ENCODE measurements around the gene IAPP. TPM values are rescaled to one million over a fixed set of nuclear protein-coding genes. Genes with fewer than 3 reads are reported as not detected.
"Not testable (repeated sequence)": the region's sequence is repeated elsewhere in the genome, so short reads cannot be mapped to it uniquely, and the experiment has no call there.

IAPP gene
- total and polyA plus RNA-seq, 9 donors: not detected

DNA sequence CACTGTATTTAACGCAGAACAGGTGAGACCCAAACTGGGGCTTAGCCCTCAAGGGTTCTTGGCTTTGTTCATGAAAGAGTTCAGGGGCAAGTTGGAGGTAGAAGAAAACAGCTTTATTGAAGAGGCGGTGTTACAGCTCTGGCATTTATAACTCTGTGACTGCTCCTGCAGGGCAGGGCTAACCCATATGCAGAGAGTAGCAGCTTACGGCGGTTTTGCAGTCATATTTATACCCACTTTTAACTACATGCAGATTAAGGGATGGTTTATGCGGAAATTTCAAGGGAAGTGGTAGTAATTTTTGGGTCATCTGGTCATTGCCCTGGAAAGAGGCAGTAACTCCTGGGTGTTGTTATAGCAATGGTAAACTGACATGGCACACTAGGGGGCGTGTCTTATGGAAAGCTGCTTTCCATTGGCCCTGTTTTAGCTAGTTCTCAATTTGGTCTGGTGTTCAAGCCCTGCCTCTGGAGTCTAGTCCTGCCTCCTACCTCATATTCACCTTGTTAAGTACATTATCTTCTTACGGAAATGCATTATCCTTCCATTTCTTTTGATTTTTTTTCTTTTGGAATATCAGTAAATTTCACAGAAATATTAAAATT, 1.8 kb upstream of the IAPP start:
- Histone ChIP-seq H3K4me1 (ENCODE audit: control insufficient read depth, insufficient read depth, low read length) (no peaks in the 10 kb centered on the region), H3K9me3 (replicated peaks; ENCODE audit: control insufficient read depth, low read depth, low read length) (no peaks in the 10 kb centered on the region), H3K36me3 (ENCODE audit: control insufficient read depth, insufficient read depth, low read length) (no peaks in the 10 kb centered on the region), H3K27ac (ENCODE audit: low read length) (no peak overlapping the region), H3K4me3 (ENCODE audit: low read length) (no peak overlapping the region), H3K27me3 (ENCODE audit: control insufficient read depth, insufficient read depth, low read length) (no peaks in the 10 kb centered on the region)
- DNase-seq: no peak
- WGBS (ENCODE audit: insufficient coverage): no CpG with 5 or more reads among the region's 7 CpGs

DNA sequence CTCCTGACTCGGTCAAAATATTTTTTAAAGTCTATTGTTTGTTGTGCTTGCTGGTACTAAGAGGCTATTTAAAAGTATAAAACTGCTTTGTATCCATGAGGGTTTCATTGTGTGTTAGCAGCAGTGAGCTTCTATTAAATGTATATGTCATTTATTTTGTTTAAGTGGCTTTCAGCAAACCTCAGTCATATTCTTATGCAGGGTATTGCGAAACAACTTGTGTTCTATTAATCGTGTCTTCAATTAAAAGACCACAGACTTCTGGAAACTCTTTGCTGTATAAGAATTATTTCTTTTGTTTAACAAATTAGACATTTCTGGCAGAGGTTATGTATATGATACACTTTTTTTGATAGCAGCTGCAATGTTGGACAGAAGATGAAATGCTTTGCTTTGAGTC, 6.5 kb downstream of the IAPP start:
- WGBS (ENCODE audit: insufficient coverage): no CpG with 5 or more reads among the region's 3 CpGs

DNA sequence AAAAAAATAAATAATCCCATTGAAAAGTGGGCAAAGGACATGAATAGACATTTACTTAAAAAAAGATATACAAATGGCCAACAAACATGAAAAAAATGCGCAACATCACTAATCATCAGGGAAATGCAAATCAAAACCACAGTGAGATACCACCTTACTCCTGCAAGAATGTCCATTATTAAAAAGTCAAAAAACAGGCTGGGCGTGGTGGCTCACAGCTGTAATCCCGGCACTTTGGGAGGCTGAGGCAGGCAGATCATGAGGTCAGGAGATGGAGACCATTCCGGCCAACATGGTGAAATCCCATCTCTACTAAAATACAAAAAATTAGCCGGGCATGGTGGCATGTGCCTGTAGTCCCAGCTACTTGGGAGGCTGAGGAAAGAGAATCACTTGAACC, 8.6 kb downstream of the IAPP start:
- DNase-seq; H3K4me1 ChIP-seq (ENCODE audit: control insufficient read depth, insufficient read depth, low read length); H3K36me3 ChIP-seq (ENCODE audit: control insufficient read depth, insufficient read depth, low read length); H3K4me3 ChIP-seq (ENCODE audit: low read length); H3K27ac ChIP-seq (ENCODE audit: low read length); H3K27me3 ChIP-seq (ENCODE audit: control insufficient read depth, insufficient read depth, low read length); H3K9me3 ChIP-seq (replicated peaks; ENCODE audit: control insufficient read depth, low read depth, low read length): not testable (repeated sequence)
- 100% methylated on average over 1 of the region's 5 CpGs for WGBS (ENCODE audit: insufficient coverage)

More for the DNA sequence above, 6.5 kb downstream of the IAPP start:
- Histone ChIP-seq H3K36me3 (ENCODE audit: control insufficient read depth, insufficient read depth, low read length) (no peaks in the 10 kb centered on the region), H3K27ac (ENCODE audit: low read length) (no peak overlapping the region), H3K27me3 (ENCODE audit: control insufficient read depth, insufficient read depth, low read length) (no peaks in the 10 kb centered on the region), H3K4me3 (ENCODE audit: low read length) (no peak overlapping the region), H3K9me3 (replicated peaks; ENCODE audit: control insufficient read depth, low read depth, low read length) (no peaks in the 10 kb centered on the region), H3K4me1 (ENCODE audit: control insufficient read depth, insufficient read depth, low read length) (no peaks in the 10 kb centered on the region)
- DNase-seq: no peak

- H3K27me3 ChIP-seq (ENCODE audit: control insufficient read depth, insufficient read depth, low read length): no peaks in the 10 kb centered on the region
- no peaks in the 10 kb centered on the region for H3K4me1 ChIP-seq (ENCODE audit: control insufficient read depth, insufficient read depth, low read length)
- H3K27ac ChIP-seq (ENCODE audit: low read length): no peak overlapping the region
- WGBS (ENCODE audit: insufficient coverage): no CpG with 5 or more reads among the region's 2 CpGs
- DNase-seq: no peak
- H3K4me3 ChIP-seq (ENCODE audit: low read length): no peak overlapping the region
- H3K36me3 ChIP-seq (ENCODE audit: control insufficient read depth, insufficient read depth, low read length): no peaks in the 10 kb centered on the region
- H3K9me3 ChIP-seq (replicated peaks; ENCODE audit: control insufficient read depth, low read depth, low read length): no peaks in the 10 kb centered on the region
These were observed 11.6 kb downstream of the IAPP start for GRCh38 chr12:21384261-21384660.

GRCh38 chr12:21387174-21387573, 14.5 kb downstream of the IAPP start:
- no peak overlapping the region for H3K27ac ChIP-seq (ENCODE audit: low read length)
- H3K9me3 ChIP-seq (replicated peaks; ENCODE audit: control insufficient read depth, low read depth, low read length): no peaks in the 10 kb centered on the region
- 93% methylated on average over 3 of the region's 3 CpGs for WGBS (ENCODE audit: insufficient coverage)
- no peaks in the 10 kb centered on the region for H3K4me1 ChIP-seq (ENCODE audit: control insufficient read depth, insufficient read depth, low read length)
- H3K27me3 ChIP-seq (ENCODE audit: control insufficient read depth, insufficient read depth, low read length): no peaks in the 10 kb centered on the region
- H3K36me3 ChIP-seq (ENCODE audit: control insufficient read depth, insufficient read depth, low read length): no peaks in the 10 kb centered on the region
- no peak for DNase-seq
- H3K4me3 ChIP-seq (ENCODE audit: low read length): no peak overlapping the region

DNA sequence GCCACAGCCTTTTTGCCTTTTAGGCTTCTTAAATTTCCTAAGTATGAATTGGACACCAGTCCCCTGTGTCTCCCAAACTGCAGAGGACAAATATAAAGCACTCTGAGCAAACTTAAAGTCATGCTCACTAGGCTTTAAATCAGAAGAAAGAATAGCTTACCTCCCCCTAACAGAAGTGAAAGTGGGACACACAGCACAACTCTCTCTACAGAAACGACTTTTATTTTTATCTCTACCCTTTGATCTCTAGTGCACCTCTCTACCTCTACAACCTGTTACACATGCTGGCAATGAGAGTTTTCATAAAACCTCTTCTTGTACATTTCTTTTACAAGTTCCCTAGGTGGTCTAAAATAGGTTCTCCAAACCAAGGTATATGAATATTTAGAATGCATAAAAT, 19.7 kb downstream of the IAPP start:
- Histone ChIP-seq H3K27me3 (ENCODE audit: control insufficient read depth, insufficient read depth, low read length) (no peaks in the 10 kb centered on the region), H3K9me3 (replicated peaks; ENCODE audit: control insufficient read depth, low read depth, low read length) (no peaks in the 10 kb centered on the region), H3K27ac (ENCODE audit: low read length) (no peak overlapping the region), H3K36me3 (ENCODE audit: control insufficient read depth, insufficient read depth, low read length) (no peaks in the 10 kb centered on the region), H3K4me3 (ENCODE audit: low read length) (no peak overlapping the region), H3K4me1 (ENCODE audit: control insufficient read depth, insufficient read depth, low read length) (no peaks in the 10 kb centered on the region)
- DNase-seq: no peak
- 29% methylated on average over 1 of the region's 1 CpG for WGBS (ENCODE audit: insufficient coverage)

DNA sequence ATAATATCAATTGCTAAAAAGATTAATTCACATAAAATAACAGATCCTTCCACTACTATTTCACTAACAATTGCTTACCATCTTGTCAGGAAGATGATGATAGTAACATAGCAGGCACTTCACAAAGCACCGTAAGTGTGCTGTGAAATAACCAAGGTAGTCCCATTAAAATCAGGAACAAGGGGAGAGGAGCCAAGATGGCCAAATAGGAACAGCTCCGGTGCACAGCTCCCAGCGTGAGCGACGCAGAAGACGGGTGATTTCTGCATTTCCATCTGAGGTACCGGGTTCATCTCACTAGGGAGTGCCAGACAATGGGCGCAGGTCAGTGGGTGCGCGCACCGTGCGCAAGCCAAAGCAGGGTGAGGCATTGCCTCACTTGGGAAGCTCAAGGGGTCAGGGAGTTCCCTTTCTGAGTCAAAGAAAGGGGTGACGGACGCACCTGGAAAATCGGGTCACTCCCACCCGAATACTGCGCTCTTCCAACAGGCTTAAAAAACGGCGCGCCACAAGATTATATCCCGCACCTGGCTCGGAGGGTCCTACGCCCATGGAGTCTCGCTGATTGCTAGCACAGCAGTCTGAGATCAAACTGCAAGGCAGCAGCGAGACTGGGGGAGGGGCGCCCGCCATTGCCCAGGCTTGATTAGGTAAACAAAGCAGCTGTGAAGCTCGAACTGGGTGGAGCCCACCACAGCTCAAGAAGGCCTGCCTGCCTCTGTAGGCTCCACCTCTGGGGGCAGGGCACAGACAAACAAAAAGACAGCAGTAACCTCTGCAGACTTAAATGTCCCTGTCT, 22.3 kb downstream of the IAPP start:
- H3K27ac ChIP-seq (ENCODE audit: low read length); H3K9me3 ChIP-seq (replicated peaks; ENCODE audit: control insufficient read depth, low read depth, low read length); H3K4me1 ChIP-seq (ENCODE audit: control insufficient read depth, insufficient read depth, low read length); DNase-seq; H3K36me3 ChIP-seq (ENCODE audit: control insufficient read depth, insufficient read depth, low read length); H3K27me3 ChIP-seq (ENCODE audit: control insufficient read depth, insufficient read depth, low read length); H3K4me3 ChIP-seq (ENCODE audit: low read length): not testable (repeated sequence)
- WGBS (ENCODE audit: insufficient coverage): 90% methylated on average over 20 of the region's 28 CpGs

GRCh38 chr12:21413369-21414277, 40.9 kb downstream of the IAPP start:
- Histone ChIP-seq H3K36me3 (ENCODE audit: control insufficient read depth, insufficient read depth, low read length) (no peaks in the 10 kb centered on the region), H3K27me3 (ENCODE audit: control insufficient read depth, insufficient read depth, low read length) (no peaks in the 10 kb centered on the region), H3K4me1 (ENCODE audit: control insufficient read depth, insufficient read depth, low read length) (no peaks in the 10 kb centered on the region), H3K9me3 (replicated peaks; ENCODE audit: control insufficient read depth, low read depth, low read length) (no peaks in the 10 kb centered on the region), H3K4me3 (ENCODE audit: low read length) (no peak overlapping the region), H3K27ac (ENCODE audit: low read length) (no peak overlapping the region)
- no peak for DNase-seq
- 85% methylated on average over 5 of the region's 16 CpGs for WGBS (ENCODE audit: insufficient coverage)

- no peaks in the 10 kb centered on the region for H3K9me3 ChIP-seq (replicated peaks; ENCODE audit: control insufficient read depth, low read depth, low read length)
- no peaks in the 10 kb centered on the region for H3K4me1 ChIP-seq (ENCODE audit: control insufficient read depth, insufficient read depth, low read length)
- no peak for DNase-seq
- no CpG with 5 or more reads among the region's 4 CpGs for WGBS (ENCODE audit: insufficient coverage)
- H3K27me3 ChIP-seq (ENCODE audit: control insufficient read depth, insufficient read depth, low read length): no peaks in the 10 kb centered on the region
- no peak overlapping the region for H3K27ac ChIP-seq (ENCODE audit: low read length)
- H3K36me3 ChIP-seq (ENCODE audit: control insufficient read depth, insufficient read depth, low read length): no peaks in the 10 kb centered on the region
- H3K4me3 ChIP-seq (ENCODE audit: low read length): no peak overlapping the region
These were observed 43.9 kb downstream of the IAPP start for GRCh38 chr12:21416511-21417121.

DNA sequence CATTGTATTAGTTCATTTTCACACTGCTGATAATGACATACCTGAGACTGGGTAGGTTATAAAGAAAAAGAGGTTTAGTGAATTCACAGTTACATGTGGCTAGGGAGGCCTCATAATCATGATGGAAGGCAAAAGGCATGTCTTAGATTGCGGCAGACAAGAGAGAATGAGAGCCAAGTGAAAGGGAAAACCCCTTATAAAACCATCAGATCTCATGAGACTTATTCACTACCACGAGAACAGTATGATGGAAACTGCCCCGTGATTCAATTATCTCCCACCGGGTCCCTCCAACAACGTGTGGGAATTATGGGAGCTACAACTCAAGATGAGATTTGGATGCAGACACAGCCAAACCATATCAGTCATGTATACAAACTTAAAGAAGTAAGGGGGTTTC, 45.7 kb downstream of the IAPP start:
- not testable (repeated sequence) for DNase-seq; H3K36me3 ChIP-seq (ENCODE audit: control insufficient read depth, insufficient read depth, low read length); H3K9me3 ChIP-seq (replicated peaks; ENCODE audit: control insufficient read depth, low read depth, low read length); H3K4me1 ChIP-seq (ENCODE audit: control insufficient read depth, insufficient read depth, low read length); H3K4me3 ChIP-seq (ENCODE audit: low read length); H3K27me3 ChIP-seq (ENCODE audit: control insufficient read depth, insufficient read depth, low read length); H3K27ac ChIP-seq (ENCODE audit: low read length)
- no CpG with 5 or more reads among the region's 5 CpGs for WGBS (ENCODE audit: insufficient coverage)
